Stimulated activated CD8-positive, alpha-beta memory T cell treated with anti-CD3 and anti-CD28 coated beads, Interleukin-4, amount 100 ng/mL, for 1 hour (primary cell): Measurements from ENCODE around the gene ITGA3.

ENCODE experiments used
- DNase-seq, 2 donors: peaks; one replicate each; pipeline ENCODE4 v3.0.0-alpha.2; 2020; ENCODE audit warnings: low read depth in 2 of 2, low spot score in 1 of 2

ITGA3 gene

DNA sequence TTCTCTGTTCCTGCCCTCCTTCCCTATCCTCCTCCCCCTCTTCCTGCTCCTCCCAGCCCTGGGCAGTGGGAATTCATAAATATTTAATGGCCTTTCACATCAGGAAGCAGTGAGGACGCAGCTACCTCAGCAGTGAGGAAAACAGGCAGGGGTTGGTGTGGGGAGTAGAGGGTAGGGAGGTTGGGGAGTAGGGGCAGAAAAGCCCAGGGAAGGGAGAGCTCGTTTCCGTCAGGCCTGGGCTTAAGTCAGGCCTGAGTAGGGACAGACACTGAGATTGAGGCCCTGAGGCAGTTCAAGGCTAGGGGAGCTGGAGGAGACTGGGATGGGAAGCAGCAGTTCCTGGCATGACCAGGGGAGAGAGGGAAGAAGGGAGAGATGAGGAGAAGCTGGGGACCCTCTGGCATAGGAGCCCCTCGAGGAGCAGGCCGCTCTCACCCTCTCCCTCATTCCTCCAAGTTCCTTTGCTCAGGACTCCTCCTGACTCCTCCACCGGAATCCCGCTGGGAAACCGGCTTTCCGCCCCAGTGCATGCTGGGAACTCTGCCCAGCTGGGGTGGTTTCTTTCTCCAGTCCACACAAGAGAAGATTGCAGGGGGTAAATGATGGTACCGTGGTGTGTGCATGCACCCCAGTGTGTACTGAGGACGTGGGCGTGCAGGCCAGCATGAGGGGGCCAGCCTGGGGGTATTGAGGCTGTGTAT is 67.9 kb downstream of the ITGA3 start:
- DNase-seq = no peak

DNA sequence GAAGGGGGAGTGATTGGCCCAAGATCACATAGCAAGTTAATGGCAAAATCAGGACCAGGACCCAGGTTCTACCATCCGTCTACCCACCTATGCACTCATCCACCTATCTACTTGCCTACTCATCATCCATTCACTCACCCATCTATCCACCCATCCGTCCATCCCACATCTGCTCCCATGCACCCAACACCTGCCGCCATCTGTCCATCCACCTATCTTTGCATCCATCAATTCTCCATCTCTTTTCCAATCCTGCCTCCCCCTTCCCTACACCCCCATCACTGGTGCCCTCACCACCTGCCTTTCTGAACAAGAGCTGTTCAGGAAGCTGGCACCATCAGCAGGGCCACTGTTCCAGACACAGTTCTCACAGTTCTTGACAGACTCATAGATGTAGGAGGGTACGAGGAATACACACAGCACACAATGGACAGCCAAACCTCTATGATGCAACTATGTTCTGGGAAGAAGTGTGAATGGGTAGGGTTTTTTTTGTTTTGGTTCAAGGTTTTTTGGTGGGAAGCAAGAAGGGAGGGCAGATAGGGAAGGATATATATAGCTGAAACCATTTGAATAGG is 69.6 kb downstream of the ITGA3 start:
- DNase-seq = no peak

DNA sequence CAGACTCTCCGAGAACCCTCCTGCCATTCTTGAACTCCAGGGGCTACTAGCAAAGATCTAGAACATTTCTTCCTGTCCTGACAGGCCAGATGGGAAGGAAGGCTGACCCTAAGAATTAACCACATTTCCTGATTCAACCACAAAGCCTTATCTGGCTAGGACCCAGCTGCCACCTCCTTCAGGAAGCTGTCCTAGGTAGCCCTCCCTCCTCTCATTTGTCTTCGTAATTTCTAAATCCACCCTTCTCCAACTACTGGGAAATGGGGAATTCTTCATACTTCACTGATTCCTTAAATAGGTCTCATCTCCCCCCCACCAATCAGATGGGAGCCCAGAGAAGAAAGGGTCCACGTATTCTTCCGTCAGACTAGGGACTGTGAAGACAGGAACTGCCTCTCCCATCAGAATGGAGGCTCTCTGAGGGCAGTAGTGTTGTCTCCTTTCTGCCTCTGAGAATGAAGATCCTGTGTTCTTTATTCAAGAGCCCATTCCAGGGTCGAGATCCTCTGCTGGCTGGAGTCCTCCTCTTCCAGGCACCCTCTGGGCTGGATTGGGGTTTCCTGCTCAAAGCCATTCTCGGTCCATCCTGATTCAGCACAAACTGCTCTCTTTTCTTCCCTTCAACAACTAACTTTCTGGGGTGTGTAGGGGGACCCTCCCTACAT is 71.9 kb downstream of the ITGA3 start:
- no peak for DNase-seq

DNA sequence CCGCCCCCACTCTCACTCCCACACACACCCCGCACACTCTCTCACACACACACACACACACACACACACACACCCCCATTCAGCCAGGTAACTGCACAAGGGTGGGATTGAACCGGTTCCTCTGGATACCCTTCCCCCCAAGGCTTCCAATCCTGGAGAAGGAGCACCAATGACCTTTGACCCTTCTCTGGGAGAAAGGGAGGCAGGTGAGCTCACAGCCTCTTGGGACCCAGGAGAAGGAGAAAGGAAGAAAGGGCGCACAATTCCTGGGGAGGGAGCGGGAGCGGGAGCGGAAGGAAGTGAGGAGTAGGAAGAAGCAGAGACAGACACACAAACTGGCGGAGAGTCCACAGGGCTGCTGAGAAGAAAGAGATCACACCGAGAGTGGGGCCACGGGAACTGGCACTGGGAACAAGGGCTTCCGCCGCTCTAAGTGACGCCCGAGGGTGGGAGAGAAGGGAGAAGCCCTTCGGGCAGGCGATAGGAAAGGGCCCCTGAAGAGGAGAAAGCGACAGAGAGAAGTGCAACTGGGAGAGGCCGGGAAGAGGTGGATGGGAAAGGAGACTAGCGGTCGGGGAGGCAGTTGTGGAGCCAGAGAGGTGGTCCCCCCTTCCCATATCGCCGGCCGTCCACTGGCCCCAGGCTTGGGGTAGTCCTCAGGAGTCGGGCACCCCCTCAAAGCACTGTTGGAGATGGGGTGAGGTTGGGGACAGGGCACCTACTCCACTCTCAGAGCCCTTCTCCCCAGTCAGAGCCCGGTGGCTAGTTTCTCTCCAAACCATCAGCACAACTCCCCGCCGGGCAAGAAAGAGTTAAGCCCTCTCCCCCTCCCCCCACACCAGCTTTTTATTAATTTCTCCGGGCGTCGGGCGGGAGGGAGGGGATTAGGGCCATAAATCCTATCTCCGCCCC is 72.8 kb downstream of the ITGA3 start:
- DNase-seq = no peak

DNA sequence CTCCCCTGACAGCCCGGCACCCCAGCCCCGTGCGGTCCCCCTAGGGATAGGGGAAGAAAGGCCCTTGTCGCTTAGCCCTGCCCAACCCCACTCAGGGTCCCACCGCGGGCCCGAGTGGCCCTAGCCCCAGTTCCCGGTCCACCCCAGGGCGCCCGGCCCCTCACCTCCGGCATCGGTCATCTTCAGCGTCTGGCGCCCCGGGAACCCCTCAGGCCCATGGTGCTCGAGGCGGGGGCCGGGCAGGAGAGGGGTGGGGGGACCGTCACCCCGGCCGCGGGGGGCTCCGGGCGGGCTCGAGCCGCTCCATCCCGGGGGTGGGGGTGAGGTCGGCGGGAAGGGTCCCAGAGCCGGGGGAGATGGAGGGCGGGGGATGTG is 73.4 kb downstream of the ITGA3 start:
- DNase-seq = no peak

DNA sequence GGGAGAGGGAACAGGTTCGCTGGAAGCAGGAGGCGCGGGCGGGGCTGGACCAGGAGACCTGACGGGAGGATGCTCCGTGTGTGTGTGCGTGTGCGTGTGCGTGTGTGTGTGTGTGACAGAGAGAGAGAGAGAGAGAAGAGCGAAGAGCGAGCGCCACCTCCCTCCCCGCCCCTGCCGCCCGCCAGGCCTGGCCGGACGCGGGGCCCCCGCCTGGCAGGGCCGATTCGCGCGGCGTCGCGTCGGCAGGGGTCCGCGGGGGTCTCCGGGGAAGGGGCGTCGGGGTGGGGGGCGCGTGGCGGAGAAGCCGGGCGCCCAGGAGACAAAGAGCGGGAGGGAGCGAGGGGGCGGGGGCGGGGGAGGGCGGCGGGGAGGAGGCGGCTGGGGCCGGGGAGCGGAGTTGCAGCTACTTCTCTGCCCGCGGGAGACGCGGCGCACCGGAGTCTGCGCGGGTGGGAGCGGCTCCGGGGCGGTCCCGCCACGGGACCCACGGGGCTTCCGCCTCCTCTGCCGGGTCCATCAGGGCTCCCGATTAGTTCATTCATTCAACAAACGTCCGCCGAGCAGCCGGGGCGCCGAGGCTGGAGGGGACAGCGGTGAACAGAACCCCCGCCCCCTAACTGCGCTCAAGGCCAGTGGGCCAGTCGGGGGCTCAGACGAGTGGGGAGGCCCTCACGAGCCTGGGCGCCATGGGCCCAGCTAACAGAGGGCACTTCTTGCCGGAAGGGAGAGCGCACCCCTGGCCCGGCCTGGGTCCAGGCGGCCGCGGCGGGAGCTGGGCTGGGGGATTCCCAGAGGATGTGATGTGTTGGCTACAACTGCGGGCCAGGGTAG is 74.0 kb downstream of the ITGA3 start, which contains the start of gene SAMD14:
SAMD14 (minus strand) TSS at position 433 of the 831 bp plus-strand sequence. CDS start 5,201 bp downstream, outside the sequence.
- DNase-seq = no peak

DNA sequence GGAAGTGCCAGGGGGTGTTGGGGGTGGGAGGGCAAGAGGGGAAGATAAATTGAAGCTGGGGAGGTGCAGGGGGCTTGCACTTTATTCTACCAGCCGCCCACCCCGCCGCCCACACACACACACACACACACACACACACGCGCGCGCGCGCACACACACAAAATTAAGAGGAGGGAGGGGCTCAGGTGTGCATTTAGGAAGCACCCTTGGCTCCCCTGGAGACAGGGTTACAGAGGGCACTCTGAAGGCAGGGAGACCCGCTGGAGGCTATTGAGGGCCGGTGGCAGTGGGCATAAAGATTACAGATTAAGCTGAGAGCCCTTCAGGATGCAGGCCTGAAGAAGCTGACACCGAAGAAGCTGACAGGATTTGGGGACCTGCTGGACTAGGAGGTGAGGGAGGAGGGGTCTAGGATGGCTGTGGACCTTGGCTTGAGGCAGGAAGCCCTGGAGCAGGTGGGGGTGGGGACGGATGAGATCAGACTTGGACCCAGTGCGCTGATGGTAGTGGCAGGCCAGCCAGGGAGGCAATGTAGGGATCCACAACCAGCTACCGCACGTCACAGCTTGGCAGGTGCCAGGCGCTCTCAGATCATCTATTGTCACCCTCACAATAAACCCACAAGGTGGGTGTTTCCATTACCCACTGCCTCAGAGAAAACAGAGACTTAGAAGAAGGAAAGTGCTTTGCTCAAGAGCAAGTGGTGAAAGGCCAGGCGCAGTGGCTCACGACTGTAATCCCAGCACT is 74.8 kb downstream of the ITGA3 start:
- DNase-seq = no peak

DNA sequence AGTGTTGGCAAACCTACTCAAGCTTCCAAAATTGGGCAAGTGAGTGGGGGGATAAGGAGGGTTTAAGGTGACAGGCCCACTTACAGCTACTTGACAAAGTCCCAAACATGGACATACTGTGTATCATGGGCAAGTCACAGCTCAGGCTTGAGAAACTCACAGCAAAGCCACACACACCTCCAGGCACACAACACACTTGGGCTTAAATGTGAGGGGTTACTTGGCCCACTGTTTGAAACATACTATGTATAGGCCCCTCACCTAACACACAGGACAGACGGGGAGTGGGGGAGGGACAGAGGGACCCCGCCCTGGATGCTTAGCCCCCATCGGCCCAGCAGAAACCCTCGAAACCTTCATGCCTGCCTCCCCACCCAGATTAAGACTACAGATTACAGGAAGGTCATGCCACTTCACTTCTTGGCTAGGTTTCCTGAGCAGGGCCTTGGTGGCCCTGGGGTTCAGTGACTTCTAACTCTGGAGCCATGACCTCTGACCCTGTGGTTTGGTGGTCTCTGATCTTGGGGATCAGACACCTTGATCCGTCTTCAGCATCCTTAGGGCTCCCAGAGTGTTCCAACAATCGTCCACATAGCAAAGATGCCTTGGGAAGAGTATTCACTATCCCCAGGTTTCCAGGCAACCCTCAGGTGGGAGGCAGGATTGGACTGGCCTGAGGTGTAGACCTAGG is 76.3 kb downstream of the ITGA3 start:
- DNase-seq = no peak

DNA sequence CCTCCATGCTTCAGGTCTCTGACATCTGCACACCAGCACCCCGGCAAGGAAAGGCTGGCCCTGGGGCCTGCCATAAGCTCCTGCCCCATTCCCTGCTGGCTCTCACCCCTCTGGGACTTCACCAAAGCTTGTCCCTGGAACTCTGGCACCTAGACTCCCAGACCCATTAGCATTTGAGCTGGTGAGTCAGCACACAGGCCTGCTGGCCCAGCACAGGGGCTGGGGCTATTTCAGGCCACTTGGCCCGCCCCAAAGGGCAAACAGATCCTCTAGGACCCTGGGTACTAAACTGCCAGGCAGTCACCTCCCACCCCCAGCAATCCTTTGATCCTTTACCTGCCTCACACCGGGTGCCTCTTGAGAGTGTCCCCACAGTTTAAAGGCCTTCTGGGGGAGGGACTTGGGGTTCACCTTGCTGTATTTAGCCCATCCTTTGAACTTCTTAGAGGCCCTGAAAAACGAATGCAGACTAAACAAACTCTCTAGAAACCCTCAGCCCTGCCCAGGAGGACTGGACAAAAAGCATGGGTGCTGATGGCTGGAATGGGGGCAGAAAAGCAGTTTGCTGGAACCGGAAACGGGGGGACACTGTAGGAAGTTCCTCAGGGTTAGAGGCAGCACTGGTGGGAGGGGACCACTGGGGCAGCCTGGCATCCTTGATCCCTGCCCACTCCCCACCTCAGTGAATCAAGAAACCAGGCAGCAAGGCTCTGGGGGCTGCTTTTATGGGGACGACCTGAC is 77.3 kb downstream of the ITGA3 start:
- no peak for DNase-seq

DNA sequence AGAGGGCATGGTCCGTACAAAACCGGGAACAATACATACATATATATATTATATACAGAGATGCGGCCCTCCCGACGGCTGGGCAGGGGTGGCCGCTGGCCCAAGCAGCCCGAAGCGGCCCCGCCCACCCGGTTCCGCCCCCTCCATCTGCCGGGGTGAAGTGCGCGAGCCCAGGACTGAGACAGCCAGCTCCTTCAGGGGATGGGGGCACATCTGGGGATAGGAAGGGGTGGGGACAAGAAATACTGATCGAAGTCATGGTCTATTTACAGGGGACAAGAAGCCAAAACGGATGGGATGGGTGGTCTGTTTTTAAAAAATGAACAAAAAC is 77.8 kb downstream of the ITGA3 start:
- DNase-seq = no peak

DNA sequence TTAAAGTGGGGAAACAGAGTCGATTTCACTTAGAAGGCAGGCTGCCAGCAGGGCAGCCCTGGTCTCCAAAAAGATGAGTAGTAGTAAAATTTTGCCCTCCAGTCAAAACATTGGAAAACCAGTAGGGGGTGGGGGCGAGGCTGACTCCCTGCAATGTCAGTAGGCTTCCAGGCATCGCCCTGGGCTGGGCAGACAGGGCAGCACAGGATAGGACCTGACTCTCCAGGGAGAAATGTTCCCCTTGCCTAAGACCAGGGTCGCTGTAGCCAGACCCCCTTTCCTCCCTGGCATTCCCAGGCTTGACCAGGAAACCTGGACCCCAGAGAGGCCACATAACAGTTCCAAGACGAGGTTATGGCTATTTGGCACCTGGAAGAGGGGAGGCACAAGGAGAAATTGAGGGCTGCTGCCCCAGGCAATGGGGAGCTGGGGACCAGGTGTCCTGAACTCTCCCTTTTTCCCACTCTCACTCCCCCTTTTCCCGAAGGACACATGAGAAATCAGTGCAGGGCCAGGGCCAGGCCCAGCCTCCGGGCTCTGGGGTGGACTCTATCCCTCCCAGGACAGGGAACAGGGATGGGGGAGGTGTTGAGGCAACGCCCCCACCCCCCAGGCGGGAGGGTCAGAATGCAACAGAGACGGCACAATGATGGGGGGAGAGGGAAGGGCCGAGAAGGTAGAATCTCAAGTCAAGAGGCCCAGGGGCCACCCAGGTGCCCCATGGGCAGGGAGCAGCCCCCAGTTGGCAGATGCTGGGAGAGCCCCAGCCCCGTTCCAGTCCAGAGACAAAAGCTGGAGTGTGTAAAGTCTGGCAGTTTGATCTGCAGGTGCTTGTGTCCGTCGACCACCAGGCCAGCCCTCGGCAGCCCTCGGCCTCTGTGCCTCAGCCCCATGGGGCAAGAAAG is 78.5 kb downstream of the ITGA3 start:
- no peak for DNase-seq

DNA sequence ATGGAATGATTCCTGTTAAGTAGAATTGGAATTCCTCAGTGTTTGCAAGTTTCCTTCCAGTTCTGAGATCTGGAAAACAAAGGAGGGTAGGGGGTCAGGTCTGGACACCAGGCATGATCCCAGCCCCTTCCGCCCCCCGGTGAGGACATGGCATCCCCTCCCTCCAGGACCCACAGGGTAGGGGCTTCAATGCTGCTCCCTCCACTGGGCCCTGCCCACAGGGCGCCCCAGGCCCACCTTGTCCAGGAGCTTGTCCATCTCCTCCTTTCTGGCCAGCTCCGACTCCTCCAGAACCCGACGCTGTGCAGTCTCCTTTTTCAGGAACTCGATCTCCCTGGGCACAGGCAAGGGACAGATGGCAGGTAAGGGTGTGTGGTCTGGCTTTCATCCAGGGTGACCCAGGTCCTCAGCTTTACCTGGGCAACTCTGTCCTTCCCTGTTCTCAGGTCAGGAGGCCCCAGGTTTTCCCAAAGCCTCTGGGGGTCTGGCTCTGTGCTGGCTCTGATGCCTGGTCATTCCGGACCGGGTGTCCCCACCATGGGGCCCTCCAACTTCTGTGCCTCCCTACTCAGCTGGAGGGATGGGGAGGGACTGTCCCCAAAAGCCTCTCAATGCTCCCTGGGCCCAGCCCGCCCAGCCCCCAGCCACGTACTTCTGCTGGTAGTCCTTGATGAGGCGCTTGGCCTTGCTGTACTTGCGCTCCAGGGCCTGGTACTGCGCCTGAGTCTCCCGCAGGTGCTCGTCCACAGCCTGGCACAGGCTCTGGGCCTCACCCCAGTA is 79.6 kb downstream of the ITGA3 start:
- no peak for DNase-seq

DNA sequence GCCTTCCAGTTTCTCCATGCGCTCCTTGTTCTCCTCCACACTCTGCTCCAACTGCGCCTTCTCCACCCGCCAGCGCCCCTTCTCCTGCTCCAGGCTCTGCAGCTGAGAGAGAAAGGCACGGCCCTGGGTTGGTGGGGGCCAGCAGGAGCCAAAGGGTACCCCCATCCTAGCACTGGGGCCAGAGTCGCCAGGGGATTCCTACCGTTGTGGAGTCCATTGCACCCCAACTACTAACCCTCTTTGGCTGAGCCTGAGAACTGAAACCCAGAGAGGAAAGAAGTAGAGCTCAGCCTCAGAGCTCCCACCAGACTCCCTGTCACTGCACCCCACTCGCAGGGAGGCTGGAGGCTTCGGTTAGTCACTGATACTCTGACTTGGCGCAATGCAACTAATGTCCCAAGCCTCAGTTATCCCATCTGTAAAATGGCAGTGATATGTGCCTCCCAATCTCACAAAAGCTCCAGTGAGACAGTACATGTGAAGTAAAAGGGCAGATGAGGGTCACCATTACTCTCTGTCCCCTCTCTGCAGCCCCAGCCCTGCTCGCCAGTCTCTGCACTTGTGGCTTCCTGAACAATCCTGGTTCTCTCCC is 80.3 kb downstream of the ITGA3 start:
- DNase-seq = no peak

DNA sequence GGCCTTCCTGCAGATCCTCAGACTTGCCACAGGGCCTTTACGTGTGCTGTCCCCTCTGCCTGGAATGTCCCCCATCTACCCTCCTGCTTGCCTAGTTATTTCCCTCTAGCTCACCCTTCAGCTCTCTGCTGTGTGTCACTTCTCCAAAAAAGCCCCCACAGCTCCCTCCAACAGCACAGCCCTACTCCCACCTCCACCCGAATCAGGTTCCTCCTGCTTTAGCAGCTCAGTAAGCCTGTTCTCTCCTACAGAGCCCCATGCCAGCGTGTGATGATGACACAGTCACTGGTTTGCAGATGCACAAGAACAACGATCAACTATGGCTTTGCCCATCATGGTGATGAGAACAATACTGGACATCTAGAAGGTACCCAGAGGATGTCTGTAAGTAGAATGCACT is 81.1 kb downstream of the ITGA3 start:
- no peak for DNase-seq

DNA sequence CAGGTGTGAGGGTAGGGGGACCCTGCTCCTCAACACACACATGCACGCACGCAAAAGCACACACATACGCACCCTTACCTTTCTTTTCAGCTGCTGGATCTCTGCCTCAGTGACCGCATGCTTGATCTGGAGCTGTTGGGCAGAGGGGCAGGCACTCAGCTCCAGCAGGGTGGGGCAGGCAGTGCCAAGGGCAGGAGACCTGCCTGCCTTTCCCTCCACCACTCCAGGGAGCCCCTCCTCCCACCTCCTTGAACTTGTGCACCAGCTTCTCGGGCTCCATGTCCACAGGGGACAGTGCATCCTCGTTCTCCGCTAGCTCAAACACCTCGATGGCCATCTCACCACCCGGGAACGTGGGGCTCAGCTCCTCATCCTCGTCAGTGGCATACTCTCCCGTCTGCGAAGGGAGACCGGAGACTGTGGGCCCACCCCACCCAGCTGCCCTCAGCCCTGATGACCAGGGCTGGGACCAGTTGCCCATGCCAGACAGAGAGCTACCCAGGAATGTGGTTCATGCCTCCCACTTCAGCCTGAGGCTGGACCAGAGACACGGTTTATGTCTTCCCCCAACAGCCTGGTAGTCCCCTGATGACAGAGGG is 83.4 kb downstream of the ITGA3 start:
- DNase-seq = no peak
